ENCODE measurements around the gene UGT2A2.

Gene UGT2A2

GRCh38 chr4:69584135-69584534 lies 55.3 kb downstream of the UGT2A2 start:
- Histone ChIP-seq H3K4me3 (ENCODE audit: insufficient read depth, low read length, poor library complexity, severe bottlenecking) (no peak overlapping the region), H3K27me3 (ENCODE audit: low read length) (no peaks in the 10 kb centered on the region), H3K27ac (ENCODE audit: low read depth, low read length) (no peak overlapping the region), H2AFZ (ENCODE audit: low read depth, low read length, severe bottlenecking) (no peak overlapping the region), H3F3A (ENCODE audit: insufficient read depth) (no peaks in the 10 kb centered on the region), H3K79me2 (ENCODE audit: insufficient read depth, low read length) (no peaks in the 10 kb centered on the region), H4K20me1 (ENCODE audit: low read depth, low read length) (no peaks in the 10 kb centered on the region), H3K4me2 (ENCODE audit: low read depth, low read length, poor library complexity, severe bottlenecking) (no peak overlapping the region), H3K9me2 (replicated peaks; ENCODE audit: insufficient read depth, low read length) (no peaks in the 10 kb centered on the region), H3K36me3 (ENCODE audit: low read length) (no peaks in the 10 kb centered on the region), H3K9ac (ENCODE audit: low read length) (no peak overlapping the region), H3K9me3 (ENCODE audit: insufficient read depth, low read length) (no peaks in the 10 kb centered on the region)
- no peak for TF ChIP-seq EZH2phosphoT487 (conservative IDR thresholded peaks at IDR 0.05; ENCODE audit: low read length)
- TF ChIP-seq, protein P1, sequence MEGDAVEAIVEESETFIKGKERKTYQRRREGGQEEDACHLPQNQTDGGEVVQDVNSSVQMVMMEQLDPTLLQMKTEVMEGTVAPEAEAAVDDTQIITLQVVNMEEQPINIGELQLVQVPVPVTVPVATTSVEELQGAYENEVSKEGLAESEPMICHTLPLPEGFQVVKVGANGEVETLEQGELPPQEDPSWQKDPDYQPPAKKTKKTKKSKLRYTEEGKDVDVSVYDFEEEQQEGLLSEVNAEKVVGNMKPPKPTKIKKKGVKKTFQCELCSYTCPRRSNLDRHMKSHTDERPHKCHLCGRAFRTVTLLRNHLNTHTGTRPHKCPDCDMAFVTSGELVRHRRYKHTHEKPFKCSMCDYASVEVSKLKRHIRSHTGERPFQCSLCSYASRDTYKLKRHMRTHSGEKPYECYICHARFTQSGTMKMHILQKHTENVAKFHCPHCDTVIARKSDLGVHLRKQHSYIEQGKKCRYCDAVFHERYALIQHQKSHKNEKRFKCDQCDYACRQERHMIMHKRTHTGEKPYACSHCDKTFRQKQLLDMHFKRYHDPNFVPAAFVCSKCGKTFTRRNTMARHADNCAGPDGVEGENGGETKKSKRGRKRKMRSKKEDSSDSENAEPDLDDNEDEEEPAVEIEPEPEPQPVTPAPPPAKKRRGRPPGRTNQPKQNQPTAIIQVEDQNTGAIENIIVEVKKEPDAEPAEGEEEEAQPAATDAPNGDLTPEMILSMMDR (IDR thresholded peaks at IDR 0.05; ENCODE audit: insufficient read depth, low read length, poor library complexity, severe bottlenecking), result no peak

DNA sequence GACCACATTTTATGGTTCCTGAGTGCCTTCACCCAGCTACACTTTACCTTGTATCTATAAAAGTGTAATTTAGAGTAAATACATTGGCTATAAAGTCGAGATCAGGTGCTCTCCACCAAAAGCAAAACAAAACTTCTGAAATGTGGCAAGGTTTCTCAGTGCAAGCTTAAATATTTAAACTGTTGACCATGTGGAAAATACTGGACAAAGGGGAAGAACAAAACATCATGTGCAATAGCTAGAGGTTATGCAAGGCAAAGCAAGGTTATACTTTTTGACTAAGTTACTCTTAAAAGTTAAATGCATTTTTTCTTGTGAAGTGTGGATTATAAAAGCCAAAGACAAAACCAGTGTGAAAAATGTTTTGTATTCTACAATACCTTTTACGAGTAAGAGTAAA lies 55.9 kb downstream of the UGT2A2 start:
- Histone ChIP-seq H3F3A (ENCODE audit: insufficient read depth) (no peaks in the 10 kb centered on the region), H3K79me2 (ENCODE audit: insufficient read depth, low read length) (no peaks in the 10 kb centered on the region), H3K4me2 (ENCODE audit: low read depth, low read length, poor library complexity, severe bottlenecking) (no peak overlapping the region), H2AFZ (ENCODE audit: low read depth, low read length, severe bottlenecking) (no peak overlapping the region), H3K9me2 (replicated peaks; ENCODE audit: insufficient read depth, low read length) (no peaks in the 10 kb centered on the region), H3K36me3 (ENCODE audit: low read length) (no peaks in the 10 kb centered on the region), H3K4me3 (ENCODE audit: insufficient read depth, low read length, poor library complexity, severe bottlenecking) (no peak overlapping the region), H3K9ac (ENCODE audit: low read length) (no peak overlapping the region), H3K27me3 (ENCODE audit: low read length) (no peaks in the 10 kb centered on the region), H3K27ac (ENCODE audit: low read depth, low read length) (no peak overlapping the region), H3K9me3 (ENCODE audit: insufficient read depth, low read length) (no peaks in the 10 kb centered on the region), H4K20me1 (ENCODE audit: low read depth, low read length) (no peaks in the 10 kb centered on the region)
- TF ChIP-seq EZH2phosphoT487 (conservative IDR thresholded peaks at IDR 0.05; ENCODE audit: low read length), result no peak
- TF ChIP-seq, protein P1 (IDR thresholded peaks at IDR 0.05; ENCODE audit: insufficient read depth, low read length, poor library complexity, severe bottlenecking), result no peak

DNA sequence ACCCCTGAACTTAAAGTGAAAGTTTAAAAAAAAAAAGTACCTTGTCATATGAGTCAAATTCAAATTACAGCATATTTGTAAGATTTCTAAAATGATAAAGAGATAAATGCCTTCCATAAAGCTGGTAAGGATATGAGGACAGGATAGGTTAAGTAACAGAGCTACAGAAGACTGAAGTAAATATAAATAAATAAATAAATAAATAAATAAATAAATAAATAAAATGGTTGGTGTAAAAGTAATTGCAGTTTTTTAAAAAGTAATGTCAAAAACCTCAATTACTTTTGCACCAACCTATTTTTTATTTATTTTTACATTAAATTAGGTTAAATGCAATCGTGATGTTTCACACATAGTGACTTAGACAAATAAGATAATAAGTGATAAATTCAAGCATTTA lies 62.2 kb downstream of the UGT2A2 start:
- Histone ChIP-seq H2AFZ (ENCODE audit: low read depth, low read length, severe bottlenecking) (no peak overlapping the region), H3K36me3 (ENCODE audit: low read length) (no peaks in the 10 kb centered on the region), H3K9me2 (replicated peaks; ENCODE audit: insufficient read depth, low read length) (no peaks in the 10 kb centered on the region), H4K20me1 (ENCODE audit: low read depth, low read length) (no peaks in the 10 kb centered on the region), H3K79me2 (ENCODE audit: insufficient read depth, low read length) (no peaks in the 10 kb centered on the region), H3K27ac (ENCODE audit: low read depth, low read length) (no peak overlapping the region), H3K4me2 (ENCODE audit: low read depth, low read length, poor library complexity, severe bottlenecking) (no peak overlapping the region), H3K4me3 (ENCODE audit: insufficient read depth, low read length, poor library complexity, severe bottlenecking) (no peak overlapping the region), H3K9ac (ENCODE audit: low read length) (no peak overlapping the region), H3F3A (ENCODE audit: insufficient read depth) (no peaks in the 10 kb centered on the region), H3K9me3 (ENCODE audit: insufficient read depth, low read length) (no peaks in the 10 kb centered on the region), H3K27me3 (ENCODE audit: low read length) (no peaks in the 10 kb centered on the region)
- no peak for TF ChIP-seq EZH2phosphoT487 (conservative IDR thresholded peaks at IDR 0.05; ENCODE audit: low read length)
- TF ChIP-seq, protein P1 (IDR thresholded peaks at IDR 0.05; ENCODE audit: insufficient read depth, low read length, poor library complexity, severe bottlenecking), result no peak

Data from SU-DHL-6 (cell line).